SW480 (cell line): ENCODE measurements around the gene ZFPM1.
"Not testable (repeated sequence)": the region's sequence is repeated elsewhere in the genome, so short reads cannot be mapped to it uniquely, and the experiment has no call there.

Source experiments
- DNase-seq: peaks from one replicate; pipeline ENCODE4 v3.0.0-alpha.2; 2016; ENCODE audit warnings: low spot score

Gene ZFPM1

DNA sequence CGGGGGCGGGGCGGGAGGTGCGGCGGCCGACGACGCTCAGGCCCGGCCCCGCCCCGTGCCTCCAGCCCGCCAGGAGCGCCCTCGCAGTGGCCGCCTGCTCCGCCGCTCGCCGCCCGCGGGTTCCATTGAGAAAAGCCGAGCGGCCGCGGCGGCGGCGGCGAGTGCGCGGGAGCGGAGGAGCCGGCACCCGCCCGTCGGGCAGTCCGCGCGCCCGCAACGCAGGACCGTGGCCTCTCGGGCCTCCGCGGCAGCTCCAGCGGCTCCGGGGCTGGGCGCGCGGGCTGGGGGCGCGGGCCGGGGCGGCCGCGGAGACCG lies at the start of gene ZFPM1:
ZFPM1 (plus strand) TSS at position 64 of the 315 bp plus-strand sequence. CDS start 359 bp downstream, outside the sequence.
- DNase-seq, result no peak

DNA sequence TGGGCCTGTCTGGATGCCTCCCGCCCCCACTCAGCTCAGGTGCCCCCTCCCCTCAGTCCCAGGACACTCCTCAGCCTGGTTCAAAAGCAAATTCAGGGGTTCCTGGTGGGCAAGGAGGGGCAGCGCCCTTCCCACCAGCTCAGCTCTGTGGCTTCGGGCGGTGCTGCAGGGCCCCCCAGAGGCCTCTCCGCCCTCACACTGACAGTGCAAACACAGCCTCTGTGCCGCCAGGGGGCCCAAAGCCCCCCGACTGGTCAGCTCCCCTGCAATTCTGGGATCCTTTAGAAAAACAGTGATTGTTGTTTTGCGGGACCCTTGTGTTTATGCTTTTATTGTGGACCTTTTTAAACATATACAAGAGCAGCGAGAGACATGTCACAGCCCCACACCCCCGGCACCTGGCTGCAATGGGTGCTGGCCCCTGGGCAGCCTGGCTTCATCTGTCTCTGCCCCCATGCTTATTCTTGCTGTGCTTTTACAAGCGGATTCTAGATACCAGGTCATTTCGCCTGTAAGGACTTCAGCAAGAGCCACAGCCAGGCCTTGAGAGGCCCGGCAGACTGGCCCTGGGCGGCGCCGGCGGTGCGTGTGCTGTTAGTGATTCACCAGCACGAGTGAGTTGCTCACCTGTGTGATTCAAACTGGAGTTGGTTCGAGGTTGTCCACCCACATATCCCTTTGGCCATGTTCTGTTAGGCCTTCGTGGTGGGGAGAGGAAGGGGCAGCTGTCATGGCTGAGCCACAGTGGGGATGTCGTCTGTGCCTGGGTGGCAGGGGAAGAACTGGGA lies 49.1 kb upstream of the ZFPM1 start:
- DNase-seq, result no peak

DNA sequence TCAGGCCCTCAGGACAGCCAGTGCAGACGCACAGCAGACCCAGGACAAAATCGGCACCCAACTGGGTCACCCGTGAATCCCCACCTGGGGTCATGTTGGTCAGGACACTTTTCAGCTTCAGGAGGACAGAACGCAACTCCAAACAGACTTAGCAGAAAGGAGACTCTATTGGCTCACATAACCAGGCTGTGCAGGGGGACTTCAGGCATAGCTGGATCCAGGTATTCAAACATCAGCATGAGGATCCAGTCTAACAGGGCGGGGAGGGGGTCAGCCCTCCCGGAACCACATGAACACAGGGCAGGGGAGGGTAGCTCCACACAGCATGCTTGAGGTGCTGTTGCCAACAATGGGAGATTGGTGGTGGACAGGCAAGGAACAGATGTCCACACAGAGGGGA lies 48.3 kb upstream of the ZFPM1 start:
- no peak for DNase-seq

- no peak for DNase-seq
Observed at GRCh38 chr16:88405216-88406060, 47.6 kb upstream of the ZFPM1 start.

GRCh38 chr16:88406096-88407041 lies 46.7 kb upstream of the ZFPM1 start:
- no peak for DNase-seq

GRCh38 chr16:88407042-88407420 lies 46.0 kb upstream of the ZFPM1 start:
- DNase-seq, result no peak

GRCh38 chr16:88407807-88408206 lies 45.3 kb upstream of the ZFPM1 start:
- no peak for DNase-seq

GRCh38 chr16:88408561-88409142 lies 44.4 kb upstream of the ZFPM1 start:
- no peak for DNase-seq

- no peak for DNase-seq
Observed at GRCh38 chr16:88409296-88410065, 43.6 kb upstream of the ZFPM1 start.

DNA sequence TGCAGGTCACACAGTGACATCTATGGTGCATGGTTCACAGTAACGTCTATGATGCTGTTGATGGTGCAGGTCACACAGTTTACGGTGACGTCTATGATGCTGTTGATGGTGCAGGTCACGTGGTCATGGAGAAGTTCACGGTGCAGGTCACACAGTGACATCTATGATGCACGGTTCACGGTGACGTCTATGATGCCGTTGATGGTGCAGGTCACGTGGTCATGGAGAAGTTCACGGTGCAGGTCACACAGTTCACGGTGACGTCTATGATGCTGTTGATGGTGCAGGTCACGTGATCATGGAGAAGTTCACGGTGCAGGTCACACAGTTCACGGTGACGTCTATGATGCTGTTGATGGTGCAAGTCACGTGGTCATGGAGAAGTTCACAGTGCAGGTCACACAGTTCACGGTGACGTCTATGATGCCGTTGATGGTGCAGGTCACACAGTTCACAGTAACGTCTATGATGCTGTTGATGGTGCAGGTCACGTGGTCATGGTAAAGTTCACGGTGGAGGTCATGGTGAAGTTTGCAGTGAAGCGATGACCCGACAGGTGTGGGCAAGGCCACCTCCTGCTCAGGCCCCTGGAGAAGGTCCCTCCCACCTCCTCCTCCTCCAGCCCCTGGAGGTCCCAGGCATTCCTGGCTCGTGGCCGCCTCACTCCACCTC lies 42.6 kb upstream of the ZFPM1 start:
- DNase-seq, result not testable (repeated sequence)

- no peak for DNase-seq
Observed at GRCh38 chr16:88411951-88412576, 41.0 kb upstream of the ZFPM1 start.

DNA sequence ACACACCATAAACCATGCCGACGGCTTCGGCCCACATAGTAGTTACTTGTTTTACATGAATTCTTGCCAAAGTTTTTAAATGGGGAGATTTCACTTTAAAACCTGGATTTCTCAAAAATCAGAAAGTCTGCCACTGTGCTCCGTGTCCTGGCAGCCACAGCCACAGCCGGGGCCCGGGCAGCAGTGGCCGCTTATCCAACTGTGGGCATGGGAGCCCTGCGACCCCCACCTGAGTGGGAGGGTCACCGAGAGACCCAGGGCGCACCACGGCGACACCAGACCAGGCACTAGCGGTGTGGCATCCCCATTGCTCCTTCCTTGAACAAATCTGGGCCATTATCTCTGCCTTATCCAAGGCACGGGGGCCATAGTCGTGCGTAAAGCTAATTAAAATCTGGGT lies 40.3 kb upstream of the ZFPM1 start:
- no peak for DNase-seq

- DNase-seq, result no peak
Observed at GRCh38 chr16:88413231-88413630, 39.8 kb upstream of the ZFPM1 start.

DNA sequence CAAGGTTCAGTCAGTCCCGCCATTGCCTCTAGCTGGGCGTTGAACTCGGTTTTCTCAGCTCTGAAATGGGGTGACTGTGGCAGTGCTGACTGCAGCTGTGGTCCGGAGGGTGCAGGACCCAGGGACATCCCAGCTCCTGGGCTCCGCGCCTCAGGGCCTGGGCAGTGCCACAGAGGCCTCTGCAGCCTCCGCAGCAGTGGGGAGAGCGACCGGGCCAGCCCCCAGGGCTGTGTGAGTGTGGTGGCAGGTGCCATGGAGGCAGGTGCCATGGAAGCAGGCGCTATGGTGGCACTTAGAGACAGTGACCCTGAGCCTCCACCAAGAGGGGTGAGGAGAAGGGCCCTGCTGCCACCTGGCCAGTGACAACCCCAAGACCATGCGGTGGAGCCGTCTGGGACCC lies 39.4 kb upstream of the ZFPM1 start:
- DNase-seq, result no peak

GRCh38 chr16:88414521-88415380 lies 38.3 kb upstream of the ZFPM1 start:
- DNase-seq, result no peak

DNA sequence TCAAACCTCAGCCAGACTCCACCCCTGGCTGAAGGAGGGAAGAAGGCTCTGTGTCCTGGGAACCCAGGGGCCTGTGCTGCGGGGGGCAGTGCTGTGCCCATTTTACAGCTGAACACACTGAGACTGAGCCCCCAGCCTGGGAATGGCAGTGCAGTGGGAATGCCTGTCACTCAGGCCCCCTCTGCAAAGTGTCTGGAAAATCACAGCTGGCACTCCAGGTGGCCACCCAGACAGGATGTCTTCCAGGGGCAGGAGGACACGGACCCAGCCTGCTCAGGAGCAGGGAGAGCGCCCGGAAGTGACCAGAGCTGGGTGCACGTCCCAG lies 37.7 kb upstream of the ZFPM1 start:
- no peak for DNase-seq

GRCh38 chr16:88415713-88416323 lies 37.3 kb upstream of the ZFPM1 start:
- no peak for DNase-seq

GRCh38 chr16:88416686-88417085 lies 36.4 kb upstream of the ZFPM1 start:
- no peak for DNase-seq
